NCI-H82 treated with DMSO at 0.1 percent for 48 hours (cell line): ENCODE data around the gene CERS6.
"Not testable (repeated sequence)": the region's sequence is repeated elsewhere in the genome, so short reads cannot be mapped to it uniquely, and the experiment has no call there.

ENCODE experiments used
- DNase-seq: peaks from one replicate; lab custom pipeline; 2025; ENCODE audit not compliant: unreplicated experiment; lab: John Stamatoyannopoulos, UW

CERS6 gene

DNA sequence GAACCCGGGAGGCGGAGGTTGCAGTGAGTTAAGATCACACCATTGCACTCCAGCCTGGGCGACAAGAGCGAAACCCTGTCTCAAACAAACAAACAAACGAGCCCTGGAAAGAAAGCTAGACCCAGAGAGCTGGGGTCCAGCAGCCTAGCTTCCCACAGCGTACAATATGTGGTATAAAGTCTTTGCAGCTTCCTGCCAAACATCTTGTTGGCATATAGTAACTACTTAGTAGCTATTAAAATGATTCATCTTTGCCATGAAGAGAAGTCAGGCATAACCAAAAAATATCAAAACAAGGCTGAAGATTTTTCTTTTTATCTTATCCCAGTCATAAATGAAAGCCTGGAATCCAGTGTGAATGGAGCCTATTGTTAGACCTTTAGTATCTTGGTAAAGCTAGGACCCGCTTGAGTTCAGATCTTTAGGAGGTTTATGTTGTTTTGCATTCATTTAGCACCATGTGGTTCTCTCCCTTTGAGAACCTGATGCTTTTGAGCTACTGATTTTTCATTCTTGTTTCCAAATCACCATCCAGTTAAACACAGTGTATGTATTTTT lies 206.7 kb downstream of the CERS6 start:
- DNase-seq: no peak

DNA sequence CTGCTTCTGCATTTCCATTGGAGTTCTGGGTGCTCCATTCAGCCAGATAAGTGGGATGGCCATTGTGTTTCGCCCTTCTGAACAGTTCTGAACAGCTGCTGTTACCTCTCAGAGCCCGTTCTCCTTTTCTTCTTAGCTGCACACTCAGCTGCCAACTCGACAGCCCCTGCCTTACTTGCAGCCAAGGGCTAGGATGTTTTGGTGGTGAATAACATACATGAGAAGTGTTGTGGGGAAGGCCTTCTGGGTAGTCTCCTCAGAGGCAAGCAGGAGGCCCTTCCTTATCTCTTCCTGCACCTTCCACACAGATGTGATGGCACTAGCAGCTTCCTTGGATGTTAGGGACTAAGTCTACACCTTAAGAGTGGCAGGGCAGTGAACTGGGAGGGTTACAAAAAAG lies 207.9 kb downstream of the CERS6 start:
- DNase-seq: no peak

DNA sequence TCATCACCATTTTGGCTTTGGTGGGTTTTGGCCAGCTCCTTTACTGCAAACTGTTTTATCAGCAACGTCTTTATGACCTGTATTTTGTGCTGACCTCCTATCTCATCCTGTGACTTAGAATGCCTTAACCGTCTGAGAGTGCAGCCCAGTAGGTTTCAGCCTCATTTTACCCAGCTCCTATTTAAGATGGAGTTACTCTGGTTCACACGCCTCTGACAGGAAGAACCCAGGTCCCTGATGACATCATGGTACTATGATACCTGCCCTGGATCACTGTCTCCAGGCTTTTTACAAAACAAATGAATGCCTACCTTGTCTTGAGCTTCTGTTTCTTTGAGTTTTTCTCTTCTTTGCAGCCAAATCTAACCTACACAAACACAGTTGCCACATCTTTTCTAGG lies 208.6 kb downstream of the CERS6 start:
- DNase-seq: not testable (repeated sequence)

DNA sequence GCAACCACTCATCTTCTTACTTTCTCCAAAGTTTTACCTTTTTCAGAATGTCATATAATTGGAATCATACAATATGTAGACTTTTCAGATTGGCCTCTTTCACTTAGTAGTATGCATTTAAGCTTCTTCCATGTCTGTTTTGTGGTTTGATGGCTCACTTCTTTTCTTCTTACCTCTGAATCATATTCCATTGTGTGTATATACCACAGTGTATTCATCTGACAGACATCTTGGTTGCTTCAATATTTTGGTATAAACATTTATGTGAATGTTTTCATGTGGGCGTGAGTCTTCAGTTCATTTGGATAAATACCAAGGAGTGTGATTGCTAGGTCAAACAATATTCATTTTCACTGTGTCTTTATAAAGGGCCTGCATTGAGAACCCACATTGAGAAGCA lies 210.3 kb downstream of the CERS6 start:
- DNase-seq: no peak

DNA sequence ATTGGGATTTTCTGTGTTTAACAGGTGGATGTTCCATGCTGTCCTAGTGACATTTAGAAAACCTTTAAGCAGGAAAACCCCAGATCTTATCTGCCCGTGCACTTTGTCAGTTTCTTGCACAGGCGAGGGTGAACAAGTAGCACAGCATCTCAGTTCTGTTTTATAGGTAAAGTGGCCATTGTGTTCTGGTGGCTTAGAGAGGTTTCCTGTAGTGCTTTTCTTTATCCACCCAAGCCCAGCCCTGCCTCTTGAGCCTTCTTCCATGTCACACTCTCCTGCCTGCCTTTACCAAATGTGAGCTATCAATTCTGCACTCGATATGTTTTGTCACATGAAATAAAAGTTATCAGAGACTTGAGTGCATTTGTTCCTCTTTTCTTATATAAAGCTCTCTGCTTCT lies 211.1 kb downstream of the CERS6 start:
- DNase-seq: no peak

DNA sequence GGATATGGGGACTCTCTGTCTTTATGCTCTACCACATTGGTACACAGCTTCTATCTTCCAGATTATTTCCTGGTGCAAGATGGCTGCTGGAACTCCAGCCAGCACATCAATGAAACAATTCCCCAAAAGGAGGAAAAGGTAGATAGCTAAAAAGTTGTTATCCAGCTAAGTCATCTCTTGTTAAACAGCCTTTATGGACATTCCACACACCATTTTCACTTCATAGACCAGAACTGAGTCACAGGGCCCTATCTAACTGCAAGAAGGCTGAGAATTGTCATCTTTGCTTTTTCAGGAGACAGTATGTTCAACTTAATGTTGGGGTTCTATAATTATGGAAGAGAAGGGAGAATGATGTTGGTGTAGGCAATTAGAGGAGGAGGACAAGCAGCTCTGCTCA lies 213.1 kb downstream of the CERS6 start:
- DNase-seq: no peak

DNA sequence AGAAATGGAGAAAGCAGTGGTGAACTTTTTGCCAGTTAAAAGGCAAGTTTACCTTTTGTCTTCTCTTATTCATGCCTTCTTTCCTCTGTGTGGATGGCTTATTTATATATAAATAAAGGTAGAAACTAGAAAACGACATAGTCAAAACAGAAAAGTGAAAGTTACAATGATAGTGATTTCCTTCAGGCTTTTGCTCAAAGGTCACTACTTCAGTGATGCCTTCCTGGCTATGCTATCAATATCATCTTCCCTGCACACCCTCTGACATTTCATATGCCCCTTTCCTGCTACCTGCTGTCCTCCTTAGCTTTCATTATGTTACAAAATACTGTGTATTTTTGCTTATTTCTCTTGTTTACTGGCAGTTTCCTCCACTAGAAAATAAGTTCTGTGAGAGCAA lies 214.4 kb downstream of the CERS6 start:
- DNase-seq: no peak

DNA sequence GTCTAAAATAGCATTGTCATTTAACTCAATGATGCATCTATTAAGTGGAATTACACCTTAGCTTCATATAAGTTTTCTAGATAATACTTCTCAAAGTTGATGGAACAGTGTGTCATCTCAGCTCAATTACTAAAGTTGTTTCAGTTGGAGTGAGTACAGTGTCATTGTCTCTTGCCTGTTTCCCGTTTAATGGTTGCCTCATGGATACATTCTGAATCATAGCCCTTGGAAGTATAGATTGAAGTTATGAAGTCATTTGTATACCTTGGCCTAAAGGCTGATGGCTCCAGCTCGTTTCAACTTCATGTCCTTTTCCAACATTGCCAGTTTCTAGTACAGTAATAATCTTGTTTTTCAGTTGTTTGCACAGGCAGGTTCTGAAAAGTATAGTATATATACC lies 215.9 kb downstream of the CERS6 start:
- no peak for DNase-seq

DNA sequence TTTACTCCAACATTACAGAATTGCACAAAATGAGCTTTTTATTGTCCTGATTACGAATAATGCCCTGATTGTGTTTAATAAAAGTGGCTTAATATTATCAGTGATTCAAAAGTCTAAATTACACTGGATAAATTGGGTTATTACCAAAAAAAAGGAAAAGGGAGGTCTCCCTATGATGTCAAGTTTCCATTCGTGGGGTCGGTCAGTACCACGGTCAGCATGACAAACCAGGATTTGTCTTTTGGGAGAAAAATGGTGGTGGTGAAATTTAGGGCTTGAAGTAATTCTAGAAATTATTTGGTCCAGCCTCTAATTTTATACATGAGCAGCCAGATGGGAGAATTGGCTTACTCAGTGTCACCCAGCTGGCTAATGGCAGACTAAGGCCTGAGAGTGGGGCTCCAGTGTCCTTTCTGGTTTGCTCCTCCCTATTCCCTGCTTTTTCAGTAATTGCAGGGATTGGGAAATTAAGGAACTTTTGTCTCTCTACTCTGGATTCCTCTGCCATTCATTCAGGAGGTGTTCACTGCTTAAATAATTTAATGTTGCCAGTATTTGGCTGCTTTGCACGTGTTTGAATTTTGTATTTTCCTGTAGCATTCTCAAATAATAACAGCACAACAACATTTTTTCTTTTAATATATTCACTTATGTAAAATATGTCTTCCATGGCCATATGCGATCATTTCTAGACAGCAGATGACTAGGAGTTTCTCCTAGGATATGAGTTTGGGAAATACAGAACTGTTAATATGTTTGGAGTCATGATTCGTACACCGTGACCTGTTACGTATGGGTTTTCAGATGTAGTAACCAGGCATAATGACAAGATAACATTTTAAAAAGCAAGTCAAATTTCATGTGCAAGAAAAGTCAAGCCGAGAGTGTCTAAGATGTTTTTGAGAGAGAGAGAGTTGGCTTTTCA lies 217.5 kb downstream of the CERS6 start:
- DNase-seq: no peak

DNA sequence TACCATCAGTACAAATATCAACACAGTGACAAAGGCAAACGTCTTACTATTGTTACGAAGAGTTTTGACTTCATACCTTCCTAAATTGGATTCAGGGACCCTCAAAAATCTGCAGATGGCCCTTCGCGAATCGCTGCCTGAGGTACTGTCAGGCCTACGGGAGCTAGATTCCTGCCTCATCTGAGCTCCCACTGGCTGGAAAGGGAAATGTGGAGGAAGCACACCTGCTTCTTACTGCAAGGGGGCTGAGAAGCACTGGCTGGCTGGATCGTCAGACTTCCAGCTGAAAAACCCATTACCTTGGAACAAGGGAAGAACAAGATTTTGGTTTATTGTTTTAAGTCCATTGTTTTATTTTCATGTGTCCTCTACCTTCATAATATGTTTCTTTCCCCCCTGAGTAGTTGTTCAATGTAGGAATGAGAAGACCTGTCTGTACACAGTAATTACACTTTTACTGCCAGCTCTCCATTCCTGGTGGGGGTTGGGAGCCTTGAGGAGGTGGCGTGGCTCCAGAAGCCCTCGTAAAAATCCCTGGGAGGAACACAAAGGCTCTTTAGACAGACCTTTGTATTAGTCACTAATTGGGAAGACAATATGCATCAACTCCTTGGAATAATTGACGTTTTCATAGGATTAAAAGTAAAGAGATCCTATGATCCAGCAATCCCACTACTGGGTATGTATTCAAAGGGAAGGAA lies 222.2 kb downstream of the CERS6 start:
- DNase-seq: no peak

DNA sequence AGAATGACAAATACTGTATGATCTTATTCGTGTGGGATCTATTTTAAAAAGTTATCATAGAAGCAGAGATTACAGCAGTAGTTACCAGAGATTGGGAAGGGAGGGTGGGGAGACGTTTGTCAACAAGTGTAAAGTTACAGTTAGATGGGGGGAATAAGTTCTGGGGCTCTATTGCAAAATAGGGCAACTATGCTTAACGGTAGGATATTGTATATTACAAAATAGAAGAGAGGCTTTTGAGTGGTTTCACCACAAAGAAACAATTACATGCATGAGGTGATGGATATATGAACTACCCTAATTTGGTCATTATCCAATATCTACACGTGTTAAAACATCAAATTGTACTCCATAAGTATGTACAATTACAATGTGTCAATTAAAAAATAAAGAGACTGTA lies 223.0 kb downstream of the CERS6 start:
- DNase-seq: no peak

DNA sequence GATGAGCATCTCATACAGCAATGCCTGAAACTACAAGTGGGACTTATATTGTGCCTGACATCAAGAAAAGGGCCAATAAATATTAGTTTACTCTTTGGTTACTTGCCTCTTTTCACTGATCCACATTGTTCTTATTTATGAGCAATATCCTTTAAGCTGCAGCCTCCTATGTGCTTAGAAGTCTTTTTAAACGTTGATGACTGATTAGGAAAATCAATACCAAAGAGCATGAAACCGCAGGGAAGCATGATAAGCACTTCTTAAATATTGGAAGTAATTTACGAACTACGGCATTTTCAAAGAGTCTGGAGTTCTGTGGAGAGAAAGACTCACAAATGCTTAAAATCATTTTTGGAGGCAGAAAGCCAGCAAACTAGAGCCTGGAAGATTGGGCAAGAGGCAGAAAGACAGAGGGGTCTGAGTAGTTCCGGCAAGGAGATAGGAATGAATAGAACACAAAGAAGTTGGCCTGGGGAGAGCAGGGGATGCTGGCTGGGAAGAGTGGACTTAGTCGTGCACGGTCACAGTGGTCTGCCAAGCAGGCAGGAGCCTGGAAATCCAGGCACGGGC lies 223.8 kb downstream of the CERS6 start:
- DNase-seq: no peak

DNA sequence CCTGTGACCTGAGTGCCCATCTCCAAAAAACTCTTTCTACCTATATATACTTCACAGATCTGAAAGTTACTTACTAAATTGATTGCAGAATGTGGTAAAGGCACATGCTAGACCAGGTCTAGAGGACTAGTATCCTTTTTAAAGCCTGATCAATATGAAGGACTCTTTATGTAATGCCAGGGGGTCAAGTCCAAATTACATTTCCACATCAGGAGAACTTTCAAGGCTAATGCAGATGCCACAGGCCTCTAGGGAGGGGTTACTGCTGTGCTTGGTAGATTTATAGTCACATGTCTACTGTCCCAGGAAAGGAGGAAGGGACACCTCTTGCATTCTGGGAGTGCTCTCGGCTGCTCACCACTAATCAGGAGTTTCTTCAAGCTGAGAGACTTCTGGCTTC lies 227.9 kb downstream of the CERS6 start:
- DNase-seq: no peak

DNA sequence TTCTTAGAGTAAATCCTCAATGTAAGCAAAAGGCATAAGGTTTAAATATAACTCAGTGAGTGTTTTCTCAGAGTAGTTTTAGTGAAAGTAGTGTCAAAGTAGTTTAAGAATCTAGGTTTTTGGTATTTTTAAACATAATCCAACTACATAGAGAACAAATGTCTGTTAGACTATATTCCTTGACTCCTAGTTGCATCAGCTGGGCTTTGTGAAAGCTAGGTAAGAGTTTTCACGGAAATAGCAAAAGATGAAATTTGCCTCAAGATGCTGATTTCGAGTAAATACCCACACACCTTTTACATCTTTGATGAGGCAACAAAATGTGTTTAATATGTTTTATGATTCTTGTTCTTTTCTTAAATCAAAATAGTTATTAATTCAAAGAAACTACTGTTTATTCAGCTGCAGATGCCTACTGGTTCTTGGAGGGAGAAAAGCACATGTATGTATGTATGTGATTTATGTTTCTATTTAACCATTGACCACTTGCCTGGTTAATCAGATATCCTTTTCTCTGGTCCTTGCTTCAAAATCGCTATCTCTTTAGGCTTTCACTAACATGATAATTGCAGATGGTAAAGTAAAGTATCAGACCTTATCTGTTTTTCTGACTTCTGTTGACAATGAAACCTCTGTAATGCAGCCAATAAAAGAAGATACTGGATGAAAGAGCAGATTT lies 229.0 kb downstream of the CERS6 start:
- DNase-seq: no peak

DNA sequence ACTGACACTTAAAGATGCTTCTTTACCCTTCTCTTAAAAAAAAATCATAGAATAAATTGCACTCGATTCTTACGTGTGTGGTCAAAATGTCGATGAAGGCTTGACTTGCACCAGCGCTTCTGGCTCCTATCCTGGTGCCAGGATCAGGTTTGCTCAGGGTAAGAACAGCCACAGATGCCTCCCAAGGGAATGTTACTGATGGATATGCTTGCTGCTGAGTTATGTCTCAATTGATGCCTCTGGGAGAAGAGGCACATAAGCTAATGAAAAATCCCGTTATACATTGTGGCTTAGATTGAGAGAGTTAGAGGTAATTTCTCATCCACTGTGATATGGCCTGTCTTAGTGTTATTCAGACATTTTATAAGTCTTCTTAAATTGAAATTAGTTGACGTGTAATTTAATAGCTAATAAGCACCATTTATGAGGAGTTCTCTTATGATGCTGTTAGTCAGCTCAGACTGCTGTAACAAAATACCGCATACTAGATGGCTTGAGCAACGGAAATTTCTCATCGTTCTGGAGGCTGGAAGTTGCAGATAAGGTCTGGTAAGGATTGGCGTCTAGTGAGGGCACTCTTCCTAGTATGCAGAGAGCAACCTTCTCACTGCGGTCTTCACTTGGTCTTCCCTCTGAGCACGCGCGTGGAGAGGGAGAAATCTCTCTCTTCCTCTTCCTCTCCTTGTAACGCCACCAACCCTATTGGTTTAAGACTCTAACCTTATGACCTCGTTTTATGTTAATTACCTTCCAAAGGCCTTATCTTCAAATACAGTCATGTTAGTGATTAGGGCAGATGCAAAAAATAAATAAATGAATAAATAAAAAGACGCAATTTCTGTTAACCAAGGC lies 229.8 kb downstream of the CERS6 start:
- DNase-seq: peak; percentile 19

DNA sequence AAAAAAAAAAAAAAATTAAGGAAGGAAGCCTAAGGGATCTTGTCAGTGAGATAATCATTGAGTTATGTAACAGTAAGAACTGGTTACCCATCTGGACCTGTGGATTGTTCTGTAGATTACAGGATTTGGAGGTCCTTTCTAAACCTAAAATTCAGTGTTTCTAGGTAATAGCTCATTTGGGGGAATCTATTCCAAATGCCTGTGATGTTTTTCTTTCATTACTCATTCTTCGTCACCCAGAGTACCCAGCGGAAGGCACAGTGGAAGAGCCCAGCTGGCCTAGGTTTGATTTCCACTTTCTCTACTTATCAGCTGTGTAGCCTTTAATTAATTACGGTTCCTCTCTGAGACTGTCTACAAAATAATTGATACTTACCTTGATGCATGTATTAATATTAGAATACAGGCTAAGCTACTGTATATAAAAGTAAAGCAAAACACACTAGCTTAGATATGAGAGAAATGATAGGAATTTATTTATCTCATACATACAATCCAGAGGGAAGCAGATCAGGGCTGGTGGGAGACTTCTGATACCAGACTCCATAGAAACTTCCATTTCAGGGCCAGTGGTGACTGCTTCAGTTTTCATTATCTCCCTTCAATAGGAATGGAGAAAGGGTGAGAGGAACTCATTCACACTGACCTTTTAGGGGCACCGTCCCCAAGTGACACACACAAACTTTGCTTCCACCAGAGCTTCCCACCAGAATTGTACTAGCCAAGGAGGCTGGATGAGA lies 230.6 kb downstream of the CERS6 start:
- DNase-seq: no peak

DNA sequence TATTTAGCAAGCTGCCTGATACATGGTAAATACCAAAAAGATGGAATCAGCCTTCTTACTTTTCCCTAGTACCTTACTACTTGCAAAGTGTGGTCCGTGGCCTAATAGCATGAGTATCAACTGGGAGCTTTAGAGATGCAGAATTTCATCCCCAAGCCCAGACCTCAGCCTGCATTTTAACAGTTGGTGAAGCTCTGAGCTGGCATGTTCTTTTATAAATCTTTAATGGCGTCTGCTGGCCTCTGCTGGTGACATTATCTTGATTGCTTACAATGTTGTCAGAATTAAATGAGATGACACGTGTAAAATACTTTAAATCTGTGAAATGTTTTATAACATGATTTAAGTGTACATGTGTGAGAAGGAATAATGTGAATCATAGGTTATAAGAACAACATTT lies 231.2 kb downstream of the CERS6 start:
- no peak for DNase-seq

DNA sequence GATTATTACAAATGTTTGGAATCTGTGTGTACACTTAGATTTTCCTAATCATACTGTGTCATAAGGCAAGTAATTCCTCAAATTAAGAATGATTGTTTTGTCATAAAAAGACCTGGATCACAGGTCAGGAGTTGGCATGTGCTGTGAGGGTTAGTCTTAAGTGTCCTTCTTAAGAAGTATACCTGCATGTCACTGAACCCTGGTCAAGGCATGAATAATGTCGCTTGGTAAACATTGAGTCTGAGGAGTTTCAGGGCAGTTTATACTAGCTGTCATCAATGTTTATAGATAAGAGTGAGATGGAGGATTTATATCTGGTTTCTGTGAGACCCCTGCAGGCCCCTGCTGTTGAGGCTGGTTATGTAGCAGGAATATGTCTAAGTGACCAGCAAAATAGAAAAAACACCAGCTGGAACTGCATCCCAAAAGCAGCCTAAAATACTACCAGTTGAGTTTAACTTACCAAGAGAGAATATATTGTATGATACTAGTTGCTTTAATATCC lies 234.4 kb downstream of the CERS6 start:
- DNase-seq: no peak

DNA sequence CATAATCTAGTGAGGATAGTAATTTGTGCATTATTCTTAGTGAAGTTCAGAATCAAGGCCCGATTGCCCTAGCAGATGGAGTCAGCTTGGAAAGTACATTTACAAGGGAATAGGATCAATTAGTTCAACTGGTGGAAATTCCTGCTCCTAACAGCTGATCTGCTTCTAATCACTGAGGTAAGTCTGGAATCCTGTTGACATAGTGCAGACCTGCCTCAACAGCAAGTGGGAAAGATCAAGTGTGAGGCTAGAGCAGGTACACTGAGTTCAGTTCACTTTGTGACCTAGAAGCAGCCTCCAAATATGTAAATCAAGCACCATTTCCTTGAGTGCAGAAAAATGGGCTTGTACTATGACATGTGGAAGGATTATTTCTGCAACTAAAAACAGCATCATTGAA lies 235.1 kb downstream of the CERS6 start:
- peak; percentile 66 for DNase-seq
